Measurements from ENCODE around the gene ZSCAN5B. TPM values are rescaled to one million over a fixed set of nuclear protein-coding genes. Genes with fewer than 3 reads are reported as not detected.
A peak's percentile ranks its signal among the peaks of the same experiment; 100 is the strongest.

The ZSCAN5B gene
- total RNA-seq, 1 experiment from 2014 or later: not detected

DNA sequence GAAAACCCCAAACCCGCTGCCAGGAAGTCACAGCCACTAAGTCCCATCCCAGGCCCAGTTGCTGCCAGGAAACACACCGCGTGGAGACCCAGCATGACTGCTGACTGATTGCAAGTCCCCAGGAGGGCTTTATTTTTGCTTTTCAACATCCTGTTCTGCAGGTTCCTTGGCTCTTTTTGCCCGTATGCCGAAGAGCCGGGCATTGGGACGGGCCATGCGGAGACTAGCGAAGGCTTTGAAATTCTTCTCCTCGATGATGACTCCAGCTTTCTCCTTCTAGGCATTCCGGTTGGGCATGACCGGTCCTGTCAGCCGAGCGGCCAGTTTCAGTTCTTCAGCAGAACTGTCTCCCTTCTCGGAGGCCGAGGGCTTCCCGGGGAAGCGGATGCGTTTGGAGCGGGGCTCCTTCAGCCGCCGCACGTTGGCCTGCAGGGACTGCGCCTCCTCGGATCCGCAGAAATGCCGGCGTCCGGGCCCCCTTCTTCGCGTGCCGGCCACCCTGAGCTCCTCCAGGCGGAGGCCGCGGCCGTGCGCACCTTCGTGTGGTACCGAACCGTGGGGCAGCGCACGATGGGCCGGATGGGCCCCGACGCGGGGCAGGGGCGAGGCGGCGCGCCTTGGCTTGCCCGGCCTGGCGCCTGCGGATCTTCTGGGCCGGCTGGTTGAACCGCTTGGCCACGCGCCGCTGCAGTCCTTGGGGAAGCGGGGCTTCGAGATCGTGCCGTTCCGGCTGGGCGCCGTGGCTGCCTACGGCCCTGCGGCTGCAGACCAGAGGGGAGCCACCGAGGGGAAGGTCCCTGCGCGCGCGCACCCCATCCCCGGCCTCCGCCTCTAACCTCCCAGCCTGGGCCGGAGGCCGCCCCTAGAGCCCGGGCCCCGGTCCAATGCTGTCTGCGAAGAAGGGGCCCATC, 19.7 kb upstream of the ZSCAN5B start (continued):
- TF ChIP-seq ZNF317 (CRISPR knock-in tag; IDR thresholded peaks at IDR 0.05; ENCODE audit: borderline replicate concordance, low read depth): 0 out of 2 replicates have a peak, but pooled peaks have one; percentile 21
- no peak for TF ChIP-seq RORB (CRISPR knock-in tag; IDR thresholded peaks at IDR 0.05)
- TF ChIP-seq, protein P1, sequence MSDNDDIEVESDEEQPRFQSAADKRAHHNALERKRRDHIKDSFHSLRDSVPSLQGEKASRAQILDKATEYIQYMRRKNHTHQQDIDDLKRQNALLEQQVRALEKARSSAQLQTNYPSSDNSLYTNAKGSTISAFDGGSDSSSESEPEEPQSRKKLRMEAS (CRISPR knock-in tag; IDR thresholded peaks at IDR 0.05): peak; percentile 72
- TF ChIP-seq, protein P2, sequence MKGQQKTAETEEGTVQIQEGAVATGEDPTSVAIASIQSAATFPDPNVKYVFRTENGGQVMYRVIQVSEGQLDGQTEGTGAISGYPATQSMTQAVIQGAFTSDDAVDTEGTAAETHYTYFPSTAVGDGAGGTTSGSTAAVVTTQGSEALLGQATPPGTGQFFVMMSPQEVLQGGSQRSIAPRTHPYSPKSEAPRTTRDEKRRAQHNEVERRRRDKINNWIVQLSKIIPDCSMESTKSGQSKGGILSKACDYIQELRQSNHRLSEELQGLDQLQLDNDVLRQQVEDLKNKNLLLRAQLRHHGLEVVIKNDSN (CRISPR knock-in tag; IDR thresholded peaks at IDR 0.05): 0 out of 2 replicates have a peak, but pooled peaks have one; percentile 26
- peak; percentile 22; the same call in 1 of the 2 replicates for TF ChIP-seq RELA (CRISPR knock-in tag; IDR thresholded peaks at IDR 0.05; ENCODE audit: borderline replicate concordance)
- TF ChIP-seq ZNF219 (CRISPR knock-in tag; IDR thresholded peaks at IDR 0.05; ENCODE audit: borderline replicate concordance): peak; percentile 46; the same call in 1 of the 2 replicates
- TF ChIP-seq, protein P3, sequence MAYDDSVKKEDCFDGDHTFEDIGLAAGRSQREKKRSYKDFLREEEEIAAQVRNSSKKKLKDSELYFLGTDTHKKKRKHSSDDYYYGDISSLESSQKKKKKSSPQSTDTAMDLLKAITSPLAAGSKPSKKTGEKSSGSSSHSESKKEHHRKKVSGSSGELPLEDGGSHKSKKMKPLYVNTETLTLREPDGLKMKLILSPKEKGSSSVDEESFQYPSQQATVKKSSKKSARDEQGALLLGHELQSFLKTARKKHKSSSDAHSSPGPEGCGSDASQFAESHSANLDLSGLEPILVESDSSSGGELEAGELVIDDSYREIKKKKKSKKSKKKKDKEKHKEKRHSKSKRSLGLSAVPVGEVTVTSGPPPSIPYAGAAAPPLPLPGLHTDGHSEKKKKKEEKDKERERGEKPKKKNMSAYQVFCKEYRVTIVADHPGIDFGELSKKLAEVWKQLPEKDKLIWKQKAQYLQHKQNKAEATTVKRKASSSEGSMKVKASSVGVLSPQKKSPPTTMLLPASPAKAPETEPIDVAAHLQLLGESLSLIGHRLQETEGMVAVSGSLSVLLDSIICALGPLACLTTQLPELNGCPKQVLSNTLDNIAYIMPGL (CRISPR knock-in tag; IDR thresholded peaks at IDR 0.05): peak; percentile 66; the same call in 1 of the 2 replicates
- TF ChIP-seq TEAD1 (CRISPR knock-in tag; IDR thresholded peaks at IDR 0.05): no peak

DNA sequence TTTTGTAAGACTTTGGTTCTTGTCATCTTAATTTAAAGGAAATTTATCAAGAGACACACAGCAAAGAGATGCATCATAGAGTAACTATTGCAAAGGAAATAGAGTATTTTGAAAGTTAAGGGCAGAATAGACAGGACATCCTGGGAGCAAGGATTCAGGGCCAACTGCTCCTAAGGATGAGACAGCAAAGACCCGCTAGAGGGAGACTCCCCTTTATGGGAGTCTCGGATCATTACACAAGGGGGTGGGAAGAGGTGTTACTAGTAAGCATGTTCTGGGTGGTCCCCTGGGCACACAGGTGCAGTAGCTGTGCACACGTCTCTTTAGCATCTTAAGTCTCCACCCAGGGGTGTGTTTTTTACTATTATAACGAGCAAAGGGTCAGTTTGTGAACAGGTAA, 14.1 kb upstream of the ZSCAN5B start:
- CTCF ChIA-PET: interaction anchor here (1.5 to 2.6 kb wide), 2 partner anchors 57 to 98 kb away, joined by 3 to 8 read pairs; no protein-coding TSS in a partner anchor
- TF ChIP-seq, protein P1 (CRISPR knock-in tag; IDR thresholded peaks at IDR 0.05): no peak
- TF ChIP-seq SOX15 (CRISPR knock-in tag; IDR thresholded peaks at IDR 0.05): no peak
- TF ChIP-seq NR1H2 (CRISPR knock-in tag; IDR thresholded peaks at IDR 0.05): no peak
- no peak for TF ChIP-seq PRRX2 (CRISPR knock-in tag; IDR thresholded peaks at IDR 0.05)
- TF ChIP-seq, protein P4, sequence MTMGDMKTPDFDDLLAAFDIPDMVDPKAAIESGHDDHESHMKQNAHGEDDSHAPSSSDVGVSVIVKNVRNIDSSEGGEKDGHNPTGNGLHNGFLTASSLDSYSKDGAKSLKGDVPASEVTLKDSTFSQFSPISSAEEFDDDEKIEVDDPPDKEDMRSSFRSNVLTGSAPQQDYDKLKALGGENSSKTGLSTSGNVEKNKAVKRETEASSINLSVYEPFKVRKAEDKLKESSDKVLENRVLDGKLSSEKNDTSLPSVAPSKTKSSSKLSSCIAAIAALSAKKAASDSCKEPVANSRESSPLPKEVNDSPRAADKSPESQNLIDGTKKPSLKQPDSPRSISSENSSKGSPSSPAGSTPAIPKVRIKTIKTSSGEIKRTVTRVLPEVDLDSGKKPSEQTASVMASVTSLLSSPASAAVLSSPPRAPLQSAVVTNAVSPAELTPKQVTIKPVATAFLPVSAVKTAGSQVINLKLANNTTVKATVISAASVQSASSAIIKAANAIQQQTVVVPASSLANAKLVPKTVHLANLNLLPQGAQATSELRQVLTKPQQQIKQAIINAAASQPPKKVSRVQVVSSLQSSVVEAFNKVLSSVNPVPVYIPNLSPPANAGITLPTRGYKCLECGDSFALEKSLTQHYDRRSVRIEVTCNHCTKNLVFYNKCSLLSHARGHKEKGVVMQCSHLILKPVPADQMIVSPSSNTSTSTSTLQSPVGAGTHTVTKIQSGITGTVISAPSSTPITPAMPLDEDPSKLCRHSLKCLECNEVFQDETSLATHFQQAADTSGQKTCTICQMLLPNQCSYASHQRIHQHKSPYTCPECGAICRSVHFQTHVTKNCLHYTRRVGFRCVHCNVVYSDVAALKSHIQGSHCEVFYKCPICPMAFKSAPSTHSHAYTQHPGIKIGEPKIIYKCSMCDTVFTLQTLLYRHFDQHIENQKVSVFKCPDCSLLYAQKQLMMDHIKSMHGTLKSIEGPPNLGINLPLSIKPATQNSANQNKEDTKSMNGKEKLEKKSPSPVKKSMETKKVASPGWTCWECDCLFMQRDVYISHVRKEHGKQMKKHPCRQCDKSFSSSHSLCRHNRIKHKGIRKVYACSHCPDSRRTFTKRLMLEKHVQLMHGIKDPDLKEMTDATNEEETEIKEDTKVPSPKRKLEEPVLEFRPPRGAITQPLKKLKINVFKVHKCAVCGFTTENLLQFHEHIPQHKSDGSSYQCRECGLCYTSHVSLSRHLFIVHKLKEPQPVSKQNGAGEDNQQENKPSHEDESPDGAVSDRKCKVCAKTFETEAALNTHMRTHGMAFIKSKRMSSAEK (CRISPR knock-in tag; IDR thresholded peaks at IDR 0.05; ENCODE audit: borderline replicate concordance): no peak
- no peak for TF ChIP-seq ZNF671 (CRISPR knock-in tag; IDR thresholded peaks at IDR 0.05)
- no peak for TF ChIP-seq FOXP1 (CRISPR knock-in tag; IDR thresholded peaks at IDR 0.05; ENCODE audit: borderline replicate concordance)
- no peak for TF ChIP-seq ZBTB21 (CRISPR knock-in tag; IDR thresholded peaks at IDR 0.05; ENCODE audit: borderline replicate concordance)
- TF ChIP-seq NFE2L1 (CRISPR knock-in tag; IDR thresholded peaks at IDR 0.05): no peak
- TF ChIP-seq, protein P5, sequence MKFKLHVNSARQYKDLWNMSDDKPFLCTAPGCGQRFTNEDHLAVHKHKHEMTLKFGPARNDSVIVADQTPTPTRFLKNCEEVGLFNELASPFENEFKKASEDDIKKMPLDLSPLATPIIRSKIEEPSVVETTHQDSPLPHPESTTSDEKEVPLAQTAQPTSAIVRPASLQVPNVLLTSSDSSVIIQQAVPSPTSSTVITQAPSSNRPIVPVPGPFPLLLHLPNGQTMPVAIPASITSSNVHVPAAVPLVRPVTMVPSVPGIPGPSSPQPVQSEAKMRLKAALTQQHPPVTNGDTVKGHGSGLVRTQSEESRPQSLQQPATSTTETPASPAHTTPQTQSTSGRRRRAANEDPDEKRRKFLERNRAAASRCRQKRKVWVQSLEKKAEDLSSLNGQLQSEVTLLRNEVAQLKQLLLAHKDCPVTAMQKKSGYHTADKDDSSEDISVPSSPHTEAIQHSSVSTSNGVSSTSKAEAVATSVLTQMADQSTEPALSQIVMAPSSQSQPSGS (CRISPR knock-in tag; IDR thresholded peaks at IDR 0.05; ENCODE audit: borderline replicate concordance, low read depth): no peak
- TF ChIP-seq GTF2I (CRISPR knock-in tag; conservative IDR thresholded peaks at IDR 0.05): no peak
- TF ChIP-seq JUN (CRISPR knock-in tag; IDR thresholded peaks at IDR 0.05): no peak
- TF ChIP-seq, protein P6, sequence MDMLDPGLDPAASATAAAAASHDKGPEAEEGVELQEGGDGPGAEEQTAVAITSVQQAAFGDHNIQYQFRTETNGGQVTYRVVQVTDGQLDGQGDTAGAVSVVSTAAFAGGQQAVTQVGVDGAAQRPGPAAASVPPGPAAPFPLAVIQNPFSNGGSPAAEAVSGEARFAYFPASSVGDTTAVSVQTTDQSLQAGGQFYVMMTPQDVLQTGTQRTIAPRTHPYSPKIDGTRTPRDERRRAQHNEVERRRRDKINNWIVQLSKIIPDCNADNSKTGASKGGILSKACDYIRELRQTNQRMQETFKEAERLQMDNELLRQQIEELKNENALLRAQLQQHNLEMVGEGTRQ (CRISPR knock-in tag; IDR thresholded peaks at IDR 0.05): no peak
- TF ChIP-seq, protein P7, sequence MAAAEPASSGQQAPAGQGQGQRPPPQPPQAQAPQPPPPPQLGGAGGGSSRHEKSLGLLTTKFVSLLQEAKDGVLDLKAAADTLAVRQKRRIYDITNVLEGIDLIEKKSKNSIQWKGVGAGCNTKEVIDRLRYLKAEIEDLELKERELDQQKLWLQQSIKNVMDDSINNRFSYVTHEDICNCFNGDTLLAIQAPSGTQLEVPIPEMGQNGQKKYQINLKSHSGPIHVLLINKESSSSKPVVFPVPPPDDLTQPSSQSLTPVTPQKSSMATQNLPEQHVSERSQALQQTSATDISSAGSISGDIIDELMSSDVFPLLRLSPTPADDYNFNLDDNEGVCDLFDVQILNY (CRISPR knock-in tag; IDR thresholded peaks at IDR 0.05): no peak
- no peak for TF ChIP-seq MYBL2 (CRISPR knock-in tag; IDR thresholded peaks at IDR 0.05)
- no peaks in the 10 kb centered on the region for H3K36me3 Mint-ChIP-seq

More for the DNA sequence above, 14.1 kb upstream of the ZSCAN5B start:
- peaks cover 6% of the 10 kb centered on the region for H3K4me1 Mint-ChIP-seq
- no peak for DNase-seq (ENCODE audit: low spot score)
- no peak overlapping the region for H3K27ac Mint-ChIP-seq
- H3K4me3 Mint-ChIP-seq: no peak overlapping the region
- POLR2A ChIA-PET: no interaction called here
- ATAC-seq: no peak
- peaks cover 8% of the 10 kb centered on the region for H3K27me3 Mint-ChIP-seq (ENCODE audit: low read depth)
- no peaks in the 10 kb centered on the region; the same call in 1 of the 2 replicates for H3K9me3 Mint-ChIP-seq

Data from WTC11 (cell line).